HG02623 (cell line): Measurements from ENCODE around the gene EDNRA.

Source experiments
- ATAC-seq: cut with Tn5 transposase; IDR thresholded peaks from one replicate; pipeline ENCODE4 v1.9.1; 2021; ENCODE audit warnings: moderate library complexity; ENCODE audit not compliant: unreplicated experiment

The EDNRA gene

GRCh38 chr4:147539959-147540358 lies 59.1 kb downstream of the EDNRA start:
- no peak for ATAC-seq

- ATAC-seq: no peak
Observed at GRCh38 chr4:147542229-147542990, 61.5 kb downstream of the EDNRA start.

- ATAC-seq: no peak
Observed at GRCh38 chr4:147543034-147543433, 62.1 kb downstream of the EDNRA start.

- no peak for ATAC-seq
Observed at GRCh38 chr4:147546349-147546748, 65.5 kb downstream of the EDNRA start.

GRCh38 chr4:147547314-147548056 lies 66.6 kb downstream of the EDNRA start:
- ATAC-seq: peak; percentile 52

- ATAC-seq: no peak
Observed at GRCh38 chr4:147548256-147548655, 67.4 kb downstream of the EDNRA start.

GRCh38 chr4:147550626-147551246 lies 69.8 kb downstream of the EDNRA start:
- ATAC-seq: peak; percentile 62

- ATAC-seq: no peak
Observed at GRCh38 chr4:147560625-147561024, 79.7 kb downstream of the EDNRA start.

- no peak for ATAC-seq
Observed at GRCh38 chr4:147566762-147567161, 85.9 kb downstream of the EDNRA start.

- ATAC-seq: no peak
Observed at GRCh38 chr4:147567276-147567675, 86.4 kb downstream of the EDNRA start.

GRCh38 chr4:147570616-147571015 lies 89.7 kb downstream of the EDNRA start:
- no peak for ATAC-seq

- ATAC-seq: no peak
Observed at GRCh38 chr4:147571036-147571770, 90.3 kb downstream of the EDNRA start.

- ATAC-seq: no peak
Observed at GRCh38 chr4:147576084-147576483, 95.2 kb downstream of the EDNRA start.

GRCh38 chr4:147578051-147578476 lies 97.2 kb downstream of the EDNRA start:
- ATAC-seq: no peak

GRCh38 chr4:147578593-147578992 lies 97.7 kb downstream of the EDNRA start:
- ATAC-seq: no peak

GRCh38 chr4:147580396-147580795 lies 99.5 kb downstream of the EDNRA start:
- no peak for ATAC-seq

- ATAC-seq: no peak
Observed at GRCh38 chr4:147581606-147582350, 100.9 kb downstream of the EDNRA start.

GRCh38 chr4:147582386-147583060 lies 101.6 kb downstream of the EDNRA start:
- no peak for ATAC-seq

GRCh38 chr4:147583876-147584275 lies 103.0 kb downstream of the EDNRA start:
- no peak for ATAC-seq

- no peak for ATAC-seq
Observed at GRCh38 chr4:147586032-147586431, 105.1 kb downstream of the EDNRA start.
